NCI-H1048 (cell line): ENCODE results near the gene ADRM1.

ENCODE experiments used
- DNase-seq: peaks from one replicate; lab custom pipeline; 2025; lab: John Stamatoyannopoulos, UW

Gene ADRM1

GRCh38 chr20:62302341-62303061 lies at the start of gene ADRM1:
Gene ADRM1 (plus strand): TSS chr20:62302997. CDS start chr20:62303569, 572 bp downstream.
- peak; percentile 82 for DNase-seq

- no peak for DNase-seq
These were observed 49.4 kb upstream of the ADRM1 start for GRCh38 chr20:62253398-62253797.

GRCh38 chr20:62254021-62254724 lies 48.6 kb upstream of the ADRM1 start:
- no peak for DNase-seq

- no peak for DNase-seq
These were observed 46.8 kb upstream of the ADRM1 start for GRCh38 chr20:62255976-62256375.

- no peak for DNase-seq
These were observed 44.1 kb upstream of the ADRM1 start for GRCh38 chr20:62258499-62259293.

- DNase-seq, result no peak
These were observed 43.6 kb upstream of the ADRM1 start for GRCh38 chr20:62259294-62259565.

GRCh38 chr20:62262064-62262463 lies 40.7 kb upstream of the ADRM1 start:
- no peak for DNase-seq

GRCh38 chr20:62263396-62263795 lies 39.4 kb upstream of the ADRM1 start:
- DNase-seq, result no peak

- DNase-seq, result no peak
These were observed 37.4 kb upstream of the ADRM1 start for GRCh38 chr20:62265365-62265764.

GRCh38 chr20:62266340-62266739 lies 36.5 kb upstream of the ADRM1 start:
- DNase-seq, result no peak

GRCh38 chr20:62266851-62267250 lies 35.9 kb upstream of the ADRM1 start:
- DNase-seq, result no peak

- no peak for DNase-seq
These were observed 35.3 kb upstream of the ADRM1 start for GRCh38 chr20:62267543-62267942.

GRCh38 chr20:62268228-62268900 lies 34.4 kb upstream of the ADRM1 start:
- DNase-seq, result no peak

- DNase-seq, result no peak
These were observed 33.4 kb upstream of the ADRM1 start for GRCh38 chr20:62269378-62269777.

GRCh38 chr20:62269871-62270270 lies 32.9 kb upstream of the ADRM1 start:
- DNase-seq, result no peak

GRCh38 chr20:62272200-62272599 lies 30.6 kb upstream of the ADRM1 start:
- no peak for DNase-seq

GRCh38 chr20:62273416-62273815 lies 29.4 kb upstream of the ADRM1 start:
- no peak for DNase-seq

GRCh38 chr20:62274332-62274950 lies 28.4 kb upstream of the ADRM1 start:
- no peak for DNase-seq

GRCh38 chr20:62275219-62275618 lies 27.6 kb upstream of the ADRM1 start:
- no peak for DNase-seq

GRCh38 chr20:62276439-62276838 lies 26.4 kb upstream of the ADRM1 start:
- DNase-seq, result no peak

- DNase-seq, result no peak
These were observed 25.5 kb upstream of the ADRM1 start for GRCh38 chr20:62277253-62277652.

- no peak for DNase-seq
These were observed 22.5 kb upstream of the ADRM1 start for GRCh38 chr20:62280303-62280702.
